Measurements from ENCODE around the gene SH3PXD2A.
"Not testable (repeated sequence)": the region's sequence is repeated elsewhere in the genome, so short reads cannot be mapped to it uniquely, and the experiment has no call there.

The SH3PXD2A gene

GRCh38 chr10:103762916-103763315 lies 92.5 kb downstream of the SH3PXD2A start:
- FAIRE-seq: no peak

- FAIRE-seq: no peak
Observed at GRCh38 chr10:103762162-103762561, 93.2 kb downstream of the SH3PXD2A start.

GRCh38 chr10:103761075-103761920 lies 94.1 kb downstream of the SH3PXD2A start:
- no peak for FAIRE-seq

- FAIRE-seq: not testable (repeated sequence)
Observed at GRCh38 chr10:103760233-103760632, 95.1 kb downstream of the SH3PXD2A start.

- no peak for FAIRE-seq
Observed at GRCh38 chr10:103759100-103759781, 96.1 kb downstream of the SH3PXD2A start.

- no peak for FAIRE-seq
Observed at GRCh38 chr10:103758294-103758681, 97.1 kb downstream of the SH3PXD2A start.

- FAIRE-seq: no peak
Observed at GRCh38 chr10:103757531-103758293, 97.7 kb downstream of the SH3PXD2A start.

GRCh38 chr10:103756277-103756869 lies 99.0 kb downstream of the SH3PXD2A start:
- FAIRE-seq: no peak

GRCh38 chr10:103752680-103753248 lies 102.6 kb downstream of the SH3PXD2A start:
- FAIRE-seq: peak; percentile 45

GRCh38 chr10:103751667-103752290 lies 103.6 kb downstream of the SH3PXD2A start:
- no peak for FAIRE-seq

GRCh38 chr10:103750836-103751235 lies 104.5 kb downstream of the SH3PXD2A start:
- FAIRE-seq: no peak

GRCh38 chr10:103749779-103750178 lies 105.6 kb downstream of the SH3PXD2A start:
- no peak for FAIRE-seq

GRCh38 chr10:103748020-103748419 lies 107.4 kb downstream of the SH3PXD2A start:
- FAIRE-seq: no peak

GRCh38 chr10:103747193-103747865 lies 108.0 kb downstream of the SH3PXD2A start:
- FAIRE-seq: no peak

GRCh38 chr10:103746598-103746997 lies 108.8 kb downstream of the SH3PXD2A start:
- no peak for FAIRE-seq

GRCh38 chr10:103745341-103746247 lies 109.8 kb downstream of the SH3PXD2A start:
- no peak for FAIRE-seq

- FAIRE-seq: no peak
Observed at GRCh38 chr10:103742824-103743223, 112.6 kb downstream of the SH3PXD2A start.

GRCh38 chr10:103740611-103741010 lies 114.8 kb downstream of the SH3PXD2A start:
- FAIRE-seq: no peak

- no peak for FAIRE-seq
Observed at GRCh38 chr10:103739039-103739764, 116.2 kb downstream of the SH3PXD2A start.
